ENCODE measurements around the gene MYLIP.
A peak's percentile ranks its signal among the peaks of the same experiment; 100 is the strongest.

MYLIP gene

DNA sequence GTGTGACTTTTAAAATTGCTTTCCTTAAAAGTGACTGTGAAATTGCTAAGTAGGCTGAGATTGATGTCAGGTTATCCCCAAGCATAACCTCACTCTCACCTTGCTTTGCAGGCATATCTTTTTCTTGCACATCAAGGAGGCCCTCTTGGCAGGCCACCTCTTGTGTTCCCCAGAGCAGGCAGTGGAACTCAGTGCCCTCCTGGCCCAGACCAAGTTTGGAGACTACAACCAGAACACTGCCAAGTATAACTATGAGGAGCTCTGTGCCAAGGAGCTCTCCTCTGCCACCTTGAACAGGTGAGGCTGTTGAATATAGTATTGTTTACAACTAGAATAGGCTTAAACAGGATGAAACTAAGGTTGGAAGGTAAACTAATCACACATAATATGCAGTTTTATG, 12.6 kb downstream of the MYLIP start:
- no peak for DNase-seq

DNA sequence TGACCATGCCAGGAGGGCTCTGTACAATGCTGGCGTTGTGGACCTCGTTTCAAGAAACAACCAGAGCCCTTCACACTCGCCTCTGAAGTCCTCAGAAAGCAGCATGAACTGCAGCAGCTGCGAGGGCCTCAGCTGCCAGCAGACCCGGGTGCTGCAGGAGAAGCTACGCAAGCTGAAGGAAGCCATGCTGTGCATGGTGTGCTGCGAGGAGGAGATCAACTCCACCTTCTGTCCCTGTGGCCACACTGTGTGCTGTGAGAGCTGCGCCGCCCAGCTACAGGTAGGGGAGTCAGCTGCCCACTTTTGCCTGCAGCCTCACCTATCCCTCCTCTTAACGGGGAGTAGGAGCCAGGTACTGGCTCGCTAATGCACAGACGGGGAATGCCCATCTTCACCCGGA, 16.2 kb downstream of the MYLIP start:
- DNase-seq: no peak

DNA sequence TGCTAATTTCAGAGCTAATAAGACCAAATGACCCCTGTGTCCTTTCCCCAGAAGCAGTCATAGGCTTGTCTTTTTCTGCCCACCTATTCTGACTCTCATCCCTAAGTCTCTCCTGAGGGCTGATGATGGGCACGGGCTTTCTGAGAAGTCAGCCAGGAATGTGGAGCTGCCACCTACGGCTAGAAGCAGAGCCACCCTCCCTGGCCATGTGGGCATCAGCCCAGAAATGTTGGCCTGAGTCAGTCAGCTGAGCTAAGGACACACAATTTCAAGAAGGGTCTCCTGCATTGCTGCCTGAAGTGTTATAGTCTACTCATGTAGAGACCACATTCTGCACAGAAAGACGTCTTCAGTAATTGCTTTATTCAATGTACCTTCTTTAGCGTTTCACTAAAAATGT, 17.1 kb downstream of the MYLIP start:
- DNase-seq: no peak

DNA sequence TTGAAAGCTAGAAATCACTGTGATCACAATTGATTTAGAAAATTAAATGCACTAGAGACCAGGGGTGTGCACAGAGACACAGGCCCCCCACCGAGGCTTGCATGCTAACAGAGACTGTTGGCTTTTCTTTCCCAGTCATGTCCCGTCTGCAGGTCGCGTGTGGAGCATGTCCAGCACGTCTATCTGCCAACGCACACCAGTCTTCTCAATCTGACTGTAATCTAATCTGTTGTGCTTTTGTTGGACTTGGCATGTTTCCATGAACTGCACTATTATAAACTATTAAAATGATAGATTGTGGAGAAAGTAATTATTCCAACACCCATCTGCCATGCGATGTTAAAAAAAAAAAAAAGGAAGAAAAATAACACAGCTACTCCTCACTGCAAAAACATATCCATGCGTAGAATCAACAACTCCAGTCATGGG, 17.7 kb downstream of the MYLIP start:
- DNase-seq: no peak

DNA sequence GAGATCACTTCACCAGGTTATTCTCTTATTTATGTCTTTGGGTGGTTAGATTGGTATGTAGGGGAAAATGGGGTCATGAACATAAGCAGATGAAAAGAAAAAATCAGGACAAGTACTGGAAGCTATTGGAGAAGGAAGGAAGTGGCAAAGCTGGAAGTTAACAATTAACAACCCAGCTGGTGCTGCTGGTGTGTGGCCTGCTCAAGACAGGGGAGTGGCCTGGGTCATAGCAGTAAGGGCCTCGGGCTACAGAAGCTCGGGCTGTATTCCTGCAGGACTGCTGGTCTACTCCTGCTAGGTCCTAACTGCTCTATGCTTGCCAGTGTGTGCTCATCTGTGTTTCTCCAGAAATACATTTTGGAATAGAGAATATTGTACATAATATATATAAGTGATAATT, 19.6 kb downstream of the MYLIP start:
- DNase-seq: no peak

DNA sequence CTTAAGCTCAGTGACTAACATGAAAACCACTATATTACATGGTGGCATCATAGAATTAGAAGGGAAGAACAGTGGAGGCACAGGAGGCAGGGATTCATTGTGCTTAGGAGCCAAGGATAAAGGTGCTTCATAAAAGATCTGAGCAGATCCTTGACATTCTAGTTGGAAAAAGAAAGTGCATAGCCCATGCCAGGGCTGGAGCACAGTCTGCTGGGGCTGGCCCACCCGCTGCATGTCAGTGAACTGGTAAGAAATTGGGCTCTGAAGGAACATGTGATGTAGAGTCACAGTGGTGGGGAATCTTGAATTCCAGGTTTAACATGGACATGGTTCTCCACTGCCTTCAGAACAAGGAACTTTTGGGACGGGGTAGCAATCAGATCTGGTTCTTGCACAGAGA, 20.4 kb downstream of the MYLIP start:
- no peak for DNase-seq

DNA sequence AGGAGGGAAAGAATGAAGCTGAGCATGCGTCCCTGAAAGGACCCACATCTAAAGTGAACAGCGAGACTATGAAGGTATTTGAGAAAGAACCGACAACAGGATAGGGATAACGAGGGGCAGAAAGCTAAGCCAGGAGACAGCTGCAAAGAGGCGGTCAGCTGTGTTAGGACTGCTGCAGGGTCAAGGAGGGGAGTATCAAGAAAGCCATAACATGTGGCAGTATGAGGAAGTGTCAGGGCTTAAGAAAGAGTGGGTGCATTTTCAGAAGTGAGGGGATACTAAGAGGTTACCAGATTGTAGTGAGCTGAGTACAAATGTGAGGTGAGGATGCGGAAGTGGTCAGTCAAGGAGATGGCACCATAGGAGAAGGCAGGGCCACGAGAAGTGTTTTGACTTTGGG, 21.2 kb downstream of the MYLIP start:
- no peak for DNase-seq

DNA sequence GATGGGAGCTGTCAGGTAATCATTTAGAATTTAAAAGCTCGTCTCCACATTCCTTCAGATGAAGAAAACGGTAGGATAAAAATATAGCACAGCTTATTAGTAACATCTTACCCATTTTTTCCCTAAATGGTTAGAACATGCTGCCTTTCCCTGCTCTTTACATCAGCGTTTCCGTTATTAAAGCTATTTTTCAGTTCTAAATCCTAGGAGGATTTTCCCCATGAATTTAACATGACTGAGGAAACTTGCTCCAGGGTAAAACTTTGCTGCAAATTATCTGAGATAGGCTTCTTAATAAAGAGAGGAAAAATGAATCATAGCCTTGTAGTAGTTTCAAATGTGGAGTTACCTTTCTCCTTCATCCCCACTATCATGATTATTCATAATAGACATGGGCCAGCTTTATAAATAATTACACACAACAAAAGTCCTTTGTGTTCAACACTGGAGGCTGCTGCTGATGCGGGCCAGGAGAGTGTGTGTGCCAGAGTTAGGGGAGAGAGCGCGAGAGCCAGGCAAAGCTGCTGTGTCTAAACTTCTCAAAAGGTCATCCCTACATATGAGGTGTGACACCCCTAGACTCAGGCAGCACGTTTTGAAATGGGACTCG, 24.4 kb downstream of the MYLIP start:
- no peak for DNase-seq

DNA sequence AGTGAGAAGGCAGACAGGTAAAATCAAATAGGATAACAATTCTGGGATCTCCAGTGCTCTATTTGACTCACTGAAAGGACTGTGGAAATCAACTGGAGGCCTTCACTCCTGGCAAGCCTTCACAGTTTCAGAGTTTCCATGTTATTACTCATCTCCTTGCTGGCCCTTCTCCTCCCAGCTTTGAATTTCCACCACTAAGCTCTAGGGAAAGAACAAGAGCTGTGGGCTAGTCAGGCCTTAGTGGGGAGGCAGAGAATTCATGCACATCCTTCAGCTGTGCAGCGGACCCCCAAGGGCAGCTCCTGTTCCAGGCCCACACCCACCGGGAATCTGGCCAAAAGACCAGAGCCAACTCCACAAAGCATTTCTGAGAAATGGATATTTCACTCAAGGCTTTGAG, 26.0 kb downstream of the MYLIP start:
- DNase-seq: peak; percentile 76

DNA sequence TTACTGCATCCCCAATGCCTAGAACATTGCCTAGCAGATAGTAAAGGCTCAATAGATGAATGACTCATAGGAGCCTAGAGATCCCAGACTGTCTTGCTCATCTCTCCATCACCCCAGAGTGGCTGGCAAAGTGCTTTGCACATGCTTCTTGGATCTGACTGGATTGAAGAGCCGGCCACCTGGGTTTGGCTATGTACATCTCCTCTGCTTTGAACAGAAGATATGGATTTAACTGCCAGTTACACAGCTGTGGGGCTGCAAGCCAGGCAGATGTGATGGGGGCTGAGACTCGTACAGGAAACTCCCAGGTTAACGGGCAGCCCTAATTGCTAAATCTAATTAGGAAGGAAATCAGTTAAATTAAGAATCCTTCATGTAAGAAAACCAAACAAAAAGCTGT, 28.6 kb downstream of the MYLIP start:
- DNase-seq: no peak

DNA sequence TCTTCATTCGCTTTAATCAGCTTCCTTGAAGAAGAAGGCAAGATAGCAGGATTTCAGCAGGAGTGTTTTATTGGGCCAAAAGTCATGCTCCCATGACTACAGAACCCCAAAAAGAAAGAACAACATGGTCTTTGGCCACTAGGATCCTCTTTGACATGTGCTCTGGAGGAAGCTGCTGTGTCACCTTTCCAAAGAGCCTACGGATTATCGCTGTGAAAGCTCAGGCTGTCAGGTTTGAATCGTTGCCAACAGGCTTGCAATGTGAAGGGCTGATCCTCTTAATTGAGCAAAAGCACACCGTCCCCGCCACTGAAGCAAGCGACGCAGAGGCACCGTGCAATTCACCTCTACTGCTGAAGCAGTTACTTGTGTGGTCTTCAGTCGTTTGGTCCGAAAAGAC, 29.0 kb downstream of the MYLIP start:
- no peak for DNase-seq

DNA sequence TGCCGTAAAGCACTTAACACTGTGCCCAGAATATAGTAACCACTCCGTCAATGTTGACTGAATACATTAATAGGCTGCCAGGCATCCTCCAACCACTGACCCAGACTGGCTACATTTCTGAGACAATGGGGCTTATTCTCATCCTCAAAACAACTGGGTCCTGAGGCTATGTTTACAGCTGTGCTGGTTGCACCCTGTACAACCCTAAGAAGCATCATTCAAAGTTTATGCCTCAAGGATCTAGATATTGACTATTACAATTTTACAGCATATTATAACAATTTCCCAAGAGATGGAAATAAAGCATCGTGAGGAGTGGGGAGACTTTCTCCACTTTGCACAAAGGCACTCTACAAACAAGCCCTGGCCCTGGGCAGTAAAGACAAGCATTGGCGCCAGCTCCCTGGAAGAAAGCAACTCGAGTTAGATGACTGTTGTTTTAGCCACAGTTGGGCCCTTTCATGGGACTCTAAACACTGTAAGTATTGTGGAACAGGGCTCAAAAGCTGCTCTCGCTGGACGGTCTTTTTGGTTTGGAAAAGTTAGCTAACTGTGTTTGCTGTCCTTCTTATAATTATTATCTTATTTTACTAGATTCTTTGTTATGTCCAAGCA, 30.2 kb downstream of the MYLIP start:
- DNase-seq: no peak

DNA sequence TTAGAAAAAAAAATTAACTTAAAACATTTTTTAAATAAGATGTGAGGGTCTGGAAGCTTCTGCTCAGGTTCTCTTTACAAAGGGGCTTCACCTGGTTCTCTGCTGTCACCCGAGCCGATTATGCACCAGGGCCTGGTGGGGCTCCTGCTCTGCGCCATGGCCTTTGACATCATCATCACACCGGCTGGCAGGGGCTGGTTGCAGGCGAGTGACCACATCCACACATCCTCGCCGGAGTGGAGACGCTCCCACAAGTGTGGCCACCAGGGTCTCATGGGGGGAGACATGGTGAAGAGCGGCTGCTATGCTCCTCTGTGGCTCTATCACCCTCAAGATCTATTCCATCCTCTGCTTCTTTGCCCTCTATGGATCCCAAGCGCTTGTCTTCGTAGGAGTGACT, 31.9 kb downstream of the MYLIP start:
- no peak for DNase-seq

DNA sequence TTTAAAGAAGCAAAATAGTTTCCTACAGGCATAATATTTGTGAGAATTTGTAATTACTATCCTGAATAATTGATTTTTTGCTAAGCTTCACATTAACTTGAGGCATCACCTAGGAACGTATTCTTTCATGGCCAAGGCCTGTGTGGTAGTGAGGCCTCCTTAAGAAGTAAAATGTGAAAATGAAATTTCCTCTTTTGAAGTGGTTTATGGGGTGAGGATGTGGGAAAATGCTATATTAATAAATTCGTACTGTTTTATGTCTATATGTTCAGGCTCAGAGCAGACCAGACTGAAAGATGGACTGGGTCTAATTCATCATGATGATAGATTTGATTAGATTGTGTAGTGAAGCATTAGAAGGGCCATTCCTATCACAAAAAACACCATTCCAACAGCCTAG, 33.1 kb downstream of the MYLIP start:
- no peak for DNase-seq

DNA sequence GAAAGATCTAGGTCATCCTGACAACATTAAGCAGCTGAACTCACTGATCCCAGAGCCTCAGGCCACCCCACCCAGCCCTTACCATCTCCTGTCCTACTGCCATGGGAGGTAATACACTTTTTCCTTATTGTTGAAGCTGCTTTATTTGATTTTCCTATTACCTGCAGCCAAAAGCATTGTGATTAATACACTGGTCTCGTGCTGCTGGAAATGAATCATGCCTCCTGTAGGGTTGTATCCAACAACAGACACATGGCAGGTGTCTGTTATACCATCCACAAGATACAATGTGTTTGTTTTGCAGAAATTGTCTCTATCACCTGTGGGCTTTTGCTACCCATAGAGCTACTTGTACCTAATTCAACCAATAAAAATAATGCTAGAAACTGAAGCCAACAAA, 34.2 kb downstream of the MYLIP start:
- no peak for DNase-seq

DNA sequence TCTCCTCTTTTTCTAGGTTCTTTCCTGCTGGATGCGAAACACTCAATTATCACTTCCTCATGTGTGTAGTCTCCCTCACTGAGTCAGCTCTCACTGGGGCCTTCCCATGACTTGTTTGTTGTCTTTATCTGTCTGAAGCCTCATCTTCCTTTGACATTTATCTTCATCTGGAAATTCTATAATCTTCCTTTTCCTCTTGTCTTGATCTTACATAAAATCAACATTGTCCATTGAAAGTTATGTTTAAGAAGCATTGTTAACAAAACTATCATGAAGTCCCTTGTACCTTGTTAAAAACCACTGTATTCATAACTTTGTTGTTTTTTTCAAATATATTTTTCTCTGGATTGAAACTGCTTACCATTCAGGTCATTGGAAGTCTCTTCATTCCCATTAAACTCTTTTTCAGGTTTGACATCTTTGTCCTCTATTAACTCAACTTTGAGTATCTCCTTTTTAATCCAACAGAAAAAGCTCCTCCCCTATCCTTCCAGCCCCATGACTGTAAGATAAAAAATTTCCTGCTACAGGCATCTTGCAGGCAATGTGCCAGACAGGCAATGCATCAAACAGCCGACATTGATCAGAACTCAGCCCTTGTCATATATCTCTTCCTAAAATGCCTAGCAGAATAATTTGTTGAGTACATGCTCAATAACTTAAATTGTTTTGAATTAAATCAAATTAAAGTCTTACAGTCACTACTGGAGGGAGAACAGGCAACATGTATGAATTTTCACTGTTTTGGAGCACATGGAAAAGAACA, 34.8 kb downstream of the MYLIP start:
- DNase-seq: peak; percentile 67

DNA sequence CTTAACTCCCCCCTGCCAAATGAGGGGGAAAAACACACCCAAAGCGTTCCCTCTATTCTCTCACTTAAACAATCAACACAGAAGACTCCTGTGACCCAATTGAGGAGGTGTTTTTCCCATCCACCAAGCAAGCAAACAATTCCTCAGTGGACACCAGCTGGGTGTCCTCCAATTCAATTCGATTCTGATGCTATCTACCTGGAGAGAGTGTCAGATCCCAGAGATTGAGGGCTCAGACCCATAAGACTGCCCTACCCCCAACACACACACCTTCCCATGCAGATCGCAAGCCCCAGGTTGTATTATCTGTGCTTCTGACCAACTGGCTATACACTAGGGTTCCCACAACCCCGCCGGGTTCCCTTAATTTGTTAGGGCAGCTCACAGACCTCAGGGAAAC, 36.8 kb downstream of the MYLIP start:
- no peak for DNase-seq

DNA sequence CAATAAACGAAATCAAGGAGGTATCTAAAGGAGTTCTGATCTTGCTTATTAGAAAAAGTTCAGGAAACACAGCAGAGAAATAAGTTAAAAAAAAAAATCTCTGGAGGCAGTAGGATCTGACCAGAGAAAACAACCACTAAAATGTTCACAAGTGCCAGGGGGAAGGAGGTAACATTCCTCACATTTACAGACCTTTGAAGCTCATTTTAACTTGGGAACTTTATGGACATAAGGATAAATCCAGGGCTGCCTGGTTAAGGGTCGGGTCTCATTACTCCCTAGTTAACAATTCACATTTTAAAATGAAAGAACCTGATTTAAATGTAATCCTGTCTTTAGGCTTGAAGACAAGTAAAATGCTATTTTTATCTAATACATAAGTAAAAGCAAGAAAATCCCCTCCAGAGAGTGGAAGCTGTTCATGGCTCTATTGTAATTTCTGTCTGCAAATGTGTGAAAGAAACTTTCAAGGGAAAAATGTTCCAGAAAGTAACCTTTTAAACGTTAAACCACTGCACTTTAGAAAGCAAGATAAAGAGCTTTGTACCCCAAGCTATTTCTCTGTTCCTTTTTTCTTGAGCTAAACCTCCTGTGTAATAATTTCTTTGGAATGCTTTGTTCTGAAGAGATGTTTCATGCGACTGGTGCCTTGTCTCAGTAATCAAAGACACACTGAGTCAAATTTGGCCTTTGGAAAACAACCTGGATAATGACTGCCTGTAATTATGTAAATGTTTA, 38.2 kb downstream of the MYLIP start:
- no peak for DNase-seq

DNA sequence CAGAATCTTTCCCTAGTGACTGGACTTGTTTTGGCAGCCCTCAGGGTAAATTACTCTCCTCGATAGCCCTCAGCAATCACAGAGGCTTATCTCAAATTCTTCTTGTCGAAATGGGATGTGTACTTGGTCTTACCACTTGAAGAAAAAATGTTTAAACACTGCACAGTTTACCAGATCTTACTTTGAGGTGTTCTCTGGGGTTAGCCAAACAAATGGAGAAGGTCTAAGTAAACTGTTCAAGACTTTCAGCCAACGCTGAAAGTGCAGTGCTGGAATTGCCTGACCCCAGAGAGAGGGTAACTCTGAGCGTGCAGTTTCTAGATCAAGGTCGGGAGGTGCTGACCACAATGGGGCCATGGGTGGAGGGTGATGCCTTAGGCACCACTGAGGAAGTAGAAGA, 39.2 kb downstream of the MYLIP start:
- DNase-seq: no peak

DNA sequence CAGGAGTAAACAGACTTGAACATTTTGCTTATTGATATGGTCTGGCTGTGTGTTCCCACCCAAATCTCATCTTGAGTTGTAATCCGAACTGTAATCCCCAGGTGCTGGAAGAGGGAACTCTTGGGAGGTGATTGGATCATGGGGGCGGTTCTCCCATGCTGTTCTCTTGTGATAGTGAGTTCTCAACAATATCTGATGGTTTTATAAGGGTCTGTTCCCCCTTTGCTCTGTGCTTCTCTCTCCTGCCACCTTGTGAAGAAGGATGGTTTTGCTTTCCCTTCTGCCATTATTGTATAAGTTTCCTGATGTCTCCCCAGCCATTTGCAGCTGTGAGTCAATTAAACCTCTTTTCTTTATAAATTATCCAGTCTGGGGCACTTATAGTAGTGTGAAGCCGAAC, 40.0 kb downstream of the MYLIP start:
- peak; percentile 33 for DNase-seq

DNA sequence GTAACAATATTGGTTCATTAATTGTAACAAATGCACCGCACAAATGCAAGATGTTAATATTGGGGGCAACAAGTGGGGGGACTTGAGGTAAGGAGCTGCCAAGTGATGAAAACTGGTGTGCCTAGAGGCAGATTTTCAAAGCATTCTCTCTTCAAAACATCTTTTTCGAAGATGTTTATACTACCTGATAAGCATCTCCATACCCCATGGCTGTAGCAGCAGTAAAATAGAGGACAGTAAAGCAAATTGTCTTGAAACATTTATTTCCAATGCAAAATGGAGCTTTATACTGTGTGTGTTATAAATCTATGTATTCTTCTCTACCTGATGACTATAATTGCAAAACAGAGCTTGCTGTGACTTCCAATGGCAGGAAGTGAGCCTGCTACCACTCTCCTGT, 42.5 kb downstream of the MYLIP start:
- DNase-seq: no peak

DNA sequence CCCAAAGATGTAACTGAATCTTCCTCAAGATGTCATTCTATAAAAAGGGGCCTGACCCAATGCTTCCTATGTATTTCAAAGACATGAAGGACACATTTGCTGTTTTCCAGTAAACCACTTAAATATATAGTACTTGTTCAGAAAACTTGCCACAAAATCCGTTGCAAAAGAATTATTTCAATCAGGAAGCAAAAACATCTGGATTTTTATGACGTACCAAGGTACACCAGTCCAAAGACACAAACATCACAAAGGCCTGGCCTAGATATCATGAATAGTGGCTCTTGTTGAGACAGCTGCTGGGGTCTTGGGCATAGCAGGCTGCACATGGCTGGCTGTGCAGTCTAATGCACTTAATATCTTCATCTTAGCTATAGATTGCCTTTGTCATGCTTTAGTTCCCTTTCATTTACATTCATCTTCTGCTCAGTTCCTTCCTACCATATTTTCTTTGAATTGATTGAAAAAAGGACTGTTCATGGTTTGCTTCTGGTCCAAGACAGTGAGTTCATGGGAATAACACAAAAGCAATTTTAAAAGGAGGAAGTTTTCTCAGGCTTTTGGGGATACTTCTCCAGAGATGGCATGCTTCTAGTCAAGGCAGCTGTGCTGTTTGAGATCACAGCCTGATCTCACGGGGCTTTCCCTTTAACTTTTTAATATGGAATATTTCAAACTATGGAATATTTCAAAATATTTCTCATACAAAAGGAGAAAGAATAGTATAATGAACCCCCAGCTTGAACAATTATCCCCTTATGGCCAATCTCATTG, 44.5 kb downstream of the MYLIP start:
- no peak for DNase-seq
